ENCODE measurements around the gene ULBP3. TPM values are rescaled to one million over a fixed set of nuclear protein-coding genes. Genes with fewer than 3 reads are reported as not detected.

ULBP3 gene
- total RNA-seq, 1 donor from 2014 or later, result 3.9 TPM

DNA sequence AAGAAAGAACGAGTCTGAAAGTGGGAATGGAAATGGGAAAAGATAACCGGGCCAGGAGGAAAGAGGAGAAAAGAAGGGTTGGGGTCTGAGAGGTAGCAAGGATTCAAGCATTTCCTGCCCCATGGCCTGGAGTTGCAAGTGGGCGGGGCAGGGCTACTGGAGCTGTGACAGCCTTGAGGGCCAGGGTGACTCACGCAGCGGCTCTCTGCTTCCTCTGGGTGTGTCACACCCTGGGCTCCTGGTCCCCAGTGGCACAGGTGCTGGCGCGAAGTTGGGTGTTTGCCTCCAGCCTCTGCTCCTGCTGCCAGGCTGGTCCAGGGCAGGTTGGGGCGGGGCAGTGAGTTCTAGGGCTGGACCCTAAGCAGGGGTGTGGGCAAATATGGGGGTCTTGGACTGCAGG lies 3.3 kb upstream of the ULBP3 start:
- no peaks in the 10 kb centered on the region for H3K9me3 ChIP-seq (ENCODE audit: low read depth)
- H3K79me2 ChIP-seq (ENCODE audit: low read depth), result no peaks in the 10 kb centered on the region
- no peak overlapping the region for H2AFZ ChIP-seq (replicated peaks)
- TF ChIP-seq EZH2 (IDR thresholded peaks at IDR 0.05) (no peak), EZH2phosphoT487 (IDR thresholded peaks at IDR 0.05) (no peak)
- TF ChIP-seq, protein P1, sequence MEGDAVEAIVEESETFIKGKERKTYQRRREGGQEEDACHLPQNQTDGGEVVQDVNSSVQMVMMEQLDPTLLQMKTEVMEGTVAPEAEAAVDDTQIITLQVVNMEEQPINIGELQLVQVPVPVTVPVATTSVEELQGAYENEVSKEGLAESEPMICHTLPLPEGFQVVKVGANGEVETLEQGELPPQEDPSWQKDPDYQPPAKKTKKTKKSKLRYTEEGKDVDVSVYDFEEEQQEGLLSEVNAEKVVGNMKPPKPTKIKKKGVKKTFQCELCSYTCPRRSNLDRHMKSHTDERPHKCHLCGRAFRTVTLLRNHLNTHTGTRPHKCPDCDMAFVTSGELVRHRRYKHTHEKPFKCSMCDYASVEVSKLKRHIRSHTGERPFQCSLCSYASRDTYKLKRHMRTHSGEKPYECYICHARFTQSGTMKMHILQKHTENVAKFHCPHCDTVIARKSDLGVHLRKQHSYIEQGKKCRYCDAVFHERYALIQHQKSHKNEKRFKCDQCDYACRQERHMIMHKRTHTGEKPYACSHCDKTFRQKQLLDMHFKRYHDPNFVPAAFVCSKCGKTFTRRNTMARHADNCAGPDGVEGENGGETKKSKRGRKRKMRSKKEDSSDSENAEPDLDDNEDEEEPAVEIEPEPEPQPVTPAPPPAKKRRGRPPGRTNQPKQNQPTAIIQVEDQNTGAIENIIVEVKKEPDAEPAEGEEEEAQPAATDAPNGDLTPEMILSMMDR (IDR thresholded peaks at IDR 0.05), result no peak
- H3F3A ChIP-seq (ENCODE audit: low read depth), result peaks cover 15% of the 10 kb centered on the region
- no peak overlapping the region for H3K27ac Mint-ChIP-seq
- no peak for DNase-seq (ENCODE audit: low spot score)
- no peaks in the 10 kb centered on the region for H4K20me1 ChIP-seq (ENCODE audit: low read depth)
- no peak overlapping the region for H3K4me3 ChIP-seq
- peaks cover 21% of the 10 kb centered on the region for H3K27me3 ChIP-seq
- no peaks in the 10 kb centered on the region for H3K9me3 Mint-ChIP-seq
- no peak overlapping the region for H3K27ac ChIP-seq
- H3K27me3 Mint-ChIP-seq (ENCODE audit: insufficient read depth, low read depth), result peaks cover 7% of the 10 kb centered on the region
- peaks cover 31% of the 10 kb centered on the region for H3K4me1 Mint-ChIP-seq
- no peaks in the 10 kb centered on the region for H3K36me3 ChIP-seq
- H3K9ac ChIP-seq, result no peak overlapping the region
- peak overlapping the region; percentile 21 for H3K4me3 Mint-ChIP-seq
- no peaks in the 10 kb centered on the region for H3K36me3 Mint-ChIP-seq
- no peak overlapping the region for H3K4me2 ChIP-seq
- H3K4me1 ChIP-seq, result no peaks in the 10 kb centered on the region

DNA sequence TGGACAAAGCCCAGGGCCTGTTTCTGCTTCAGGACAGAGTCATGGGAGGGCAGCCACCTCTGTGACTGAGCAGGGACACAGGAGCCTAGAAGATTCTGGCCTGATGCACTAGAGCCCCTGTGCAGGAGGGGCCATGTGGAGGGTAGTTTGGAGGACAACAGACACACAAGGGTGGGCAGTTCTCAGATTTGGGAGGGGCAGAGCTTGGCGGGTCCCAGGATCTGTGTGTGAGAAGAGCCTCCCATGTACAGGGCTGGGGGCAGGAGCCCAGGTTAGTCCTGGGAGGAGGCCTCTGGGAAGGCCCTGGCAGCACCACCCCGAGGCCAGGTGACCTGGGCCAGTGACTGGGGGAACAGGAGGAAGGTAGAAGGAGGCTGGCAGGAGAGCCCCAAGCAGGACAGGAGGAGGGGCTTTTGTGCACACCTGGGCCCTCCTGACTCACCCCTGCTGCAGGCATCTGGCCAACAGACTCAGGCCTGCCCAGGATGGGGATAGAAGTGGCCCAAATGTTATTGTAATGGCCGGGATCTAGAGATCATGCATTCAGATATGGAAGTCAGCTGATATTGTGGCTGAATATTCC lies 1.4 kb upstream of the ULBP3 start:
- no peak for TF ChIP-seq EZH2phosphoT487 (IDR thresholded peaks at IDR 0.05)
- TF ChIP-seq EZH2 (IDR thresholded peaks at IDR 0.05), result no peak
- TF ChIP-seq, protein P1 (IDR thresholded peaks at IDR 0.05), result no peak
- peaks cover 7% of the 10 kb centered on the region for H3K36me3 Mint-ChIP-seq
- peaks cover 7% of the 10 kb centered on the region for H3K27me3 Mint-ChIP-seq (ENCODE audit: insufficient read depth, low read depth)
- H3K9me3 Mint-ChIP-seq, result peaks cover 1% of the 10 kb centered on the region
- Histone ChIP-seq H3K9ac (no peak overlapping the region), H3K9me3 (ENCODE audit: low read depth) (no peaks in the 10 kb centered on the region), H2AFZ (replicated peaks) (no peak overlapping the region), H3K4me2 (no peak overlapping the region), H3K27ac (no peak overlapping the region), H3K4me1 (no peaks in the 10 kb centered on the region), H3F3A (ENCODE audit: low read depth) (peaks cover 15% of the 10 kb centered on the region), H4K20me1 (ENCODE audit: low read depth) (no peaks in the 10 kb centered on the region), H3K27me3 (peaks cover 22% of the 10 kb centered on the region), H3K4me3 (no peak overlapping the region), H3K79me2 (ENCODE audit: low read depth) (no peaks in the 10 kb centered on the region), H3K36me3 (no peaks in the 10 kb centered on the region)
- no peak for DNase-seq (ENCODE audit: low spot score)
- H3K4me1 Mint-ChIP-seq, result peaks cover 28% of the 10 kb centered on the region
- H3K27ac Mint-ChIP-seq, result no peak overlapping the region
- no peak overlapping the region for H3K4me3 Mint-ChIP-seq

DNA sequence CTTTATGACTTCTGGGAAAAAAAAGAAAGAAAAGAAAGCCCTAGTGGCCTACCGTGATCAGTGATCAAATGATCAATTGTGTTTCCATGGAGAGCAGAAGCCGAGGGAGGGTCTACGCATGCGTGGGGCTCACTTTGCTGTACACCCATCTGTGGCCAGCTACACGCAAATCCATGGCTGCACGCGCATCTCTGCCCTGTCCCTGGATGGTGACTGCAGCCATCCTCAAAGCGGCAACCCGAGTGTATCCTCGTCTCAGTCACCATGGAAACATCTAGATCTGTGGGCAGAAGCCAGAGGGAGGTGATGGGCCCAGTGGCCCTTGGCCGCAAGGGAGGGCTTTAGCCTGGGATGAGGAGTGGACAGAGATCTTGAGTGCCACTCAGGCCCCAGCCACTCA lies 785 bp upstream of the ULBP3 start:
- Histone ChIP-seq H3K4me3 (peak overlapping the region; percentile 59), H3F3A (ENCODE audit: low read depth) (peaks cover 15% of the 10 kb centered on the region), H2AFZ (replicated peaks) (no peak overlapping the region), H3K4me1 (no peaks in the 10 kb centered on the region), H3K27me3 (peaks cover 22% of the 10 kb centered on the region), H3K9me3 (ENCODE audit: low read depth) (no peaks in the 10 kb centered on the region), H3K36me3 (no peaks in the 10 kb centered on the region), H3K27ac (no peak overlapping the region), H3K4me2 (peak overlapping the region; percentile 79), H4K20me1 (ENCODE audit: low read depth) (no peaks in the 10 kb centered on the region), H3K9ac (no peak overlapping the region), H3K79me2 (ENCODE audit: low read depth) (no peaks in the 10 kb centered on the region)
- Mint-ChIP-seq H3K4me3 (peak overlapping the region; percentile 68), H3K27ac (no peak overlapping the region), H3K4me1 (peaks cover 25% of the 10 kb centered on the region), H3K27me3 (ENCODE audit: insufficient read depth, low read depth) (peaks cover 7% of the 10 kb centered on the region), H3K36me3 (peaks cover 7% of the 10 kb centered on the region), H3K9me3 (peaks cover 1% of the 10 kb centered on the region)
- TF ChIP-seq EZH2 (IDR thresholded peaks at IDR 0.05), result no peak
- no peak for TF ChIP-seq EZH2phosphoT487 (IDR thresholded peaks at IDR 0.05)
- TF ChIP-seq, protein P1 (IDR thresholded peaks at IDR 0.05), result no peak
- peak; percentile 28 for DNase-seq (ENCODE audit: low spot score)
